Measurements from ENCODE around the gene PCP4.

PCP4 gene

GRCh38 chr21:39867198-39867650 lies at the start of gene PCP4:
Gene PCP4, plus strand, starts transcription at chr21:39867438. Its CDS starts 64 bp downstream, at chr21:39867502.
- peak; percentile 72 to 92 for DNase-seq

- DNase-seq = no peak
These were observed 48.7 kb upstream of the PCP4 start for GRCh38 chr21:39818557-39818956.

GRCh38 chr21:39822042-39822441 lies 45.2 kb upstream of the PCP4 start:
- DNase-seq = no peak

- DNase-seq = no peak
These were observed 42.0 kb upstream of the PCP4 start for GRCh38 chr21:39825250-39825649.

- DNase-seq = no peak
These were observed 32.7 kb upstream of the PCP4 start for GRCh38 chr21:39834543-39834942.

- DNase-seq = no peak
These were observed 29.3 kb upstream of the PCP4 start for GRCh38 chr21:39837861-39838359.

GRCh38 chr21:39840373-39841097 lies 26.7 kb upstream of the PCP4 start:
- no peak for DNase-seq

GRCh38 chr21:39842741-39843459 lies 24.3 kb upstream of the PCP4 start:
- DNase-seq = no peak

GRCh38 chr21:39843483-39843882 lies 23.8 kb upstream of the PCP4 start:
- no peak for DNase-seq

GRCh38 chr21:39843916-39844315 lies 23.3 kb upstream of the PCP4 start:
- no peak for DNase-seq

- DNase-seq = no peak
These were observed 21.6 kb upstream of the PCP4 start for GRCh38 chr21:39845571-39846130.

- DNase-seq = no peak
These were observed 19.4 kb upstream of the PCP4 start for GRCh38 chr21:39847877-39848276.

GRCh38 chr21:39849014-39849655 lies 18.1 kb upstream of the PCP4 start:
- DNase-seq = no peak

- DNase-seq = no peak
These were observed 16.9 kb upstream of the PCP4 start for GRCh38 chr21:39850333-39850732.

GRCh38 chr21:39851002-39851618 lies 16.1 kb upstream of the PCP4 start:
- DNase-seq = peak; percentile 13 to 66

- DNase-seq = no peak
These were observed 15.1 kb upstream of the PCP4 start for GRCh38 chr21:39852021-39852721.

GRCh38 chr21:39852726-39853500 lies 14.3 kb upstream of the PCP4 start:
- no peak for DNase-seq

- DNase-seq = no peak
These were observed 12.7 kb upstream of the PCP4 start for GRCh38 chr21:39854572-39854971.

GRCh38 chr21:39855595-39855994 lies 11.6 kb upstream of the PCP4 start:
- DNase-seq = no peak

- no peak for DNase-seq
These were observed 6.6 kb upstream of the PCP4 start for GRCh38 chr21:39860600-39860999.

- DNase-seq = peak; percentile 10 to 44
These were observed 4.1 kb upstream of the PCP4 start for GRCh38 chr21:39863111-39863510.
